HG03378 (cell line): ENCODE data around the gene PLK2.

ENCODE experiments used
- ATAC-seq: cut with Tn5 transposase; IDR thresholded peaks from one replicate; pipeline ENCODE4 v1.9.1; 2021; ENCODE audit warnings: mild to moderate bottlenecking, moderate library complexity; ENCODE audit not compliant: unreplicated experiment

Gene PLK2

DNA sequence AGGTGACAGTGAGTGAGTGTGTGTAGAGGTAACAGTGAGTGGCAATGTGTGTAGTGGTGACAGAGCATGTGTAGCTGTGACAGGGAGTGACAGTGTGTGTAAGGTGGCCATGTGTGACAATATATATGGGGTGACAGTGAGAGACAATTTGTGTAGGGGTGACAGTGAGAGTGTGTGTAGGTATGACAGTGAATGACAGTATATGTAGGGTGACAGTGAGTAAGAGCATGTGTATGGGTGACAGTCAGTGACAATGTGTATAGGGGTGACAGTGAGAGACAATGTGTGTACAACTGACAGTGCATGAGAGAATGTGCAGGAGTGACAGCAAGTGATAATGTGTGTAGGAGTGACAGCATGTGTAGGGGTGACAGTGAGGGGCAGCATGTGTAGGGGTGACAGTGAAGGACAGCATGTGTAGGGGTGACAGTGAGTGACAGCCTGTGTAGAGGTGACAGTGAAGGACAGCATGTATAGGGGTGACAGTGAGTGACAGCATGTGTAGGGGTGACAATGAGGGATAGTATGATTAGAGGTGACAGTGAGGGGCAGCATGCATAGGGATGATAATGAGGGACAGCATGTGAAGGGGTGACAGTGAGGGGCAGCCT, 21.3 kb upstream of the PLK2 start:
- no peak for ATAC-seq

- no peak for ATAC-seq
Observed at GRCh38 chr5:58477760-58478376, 18.0 kb upstream of the PLK2 start.

DNA sequence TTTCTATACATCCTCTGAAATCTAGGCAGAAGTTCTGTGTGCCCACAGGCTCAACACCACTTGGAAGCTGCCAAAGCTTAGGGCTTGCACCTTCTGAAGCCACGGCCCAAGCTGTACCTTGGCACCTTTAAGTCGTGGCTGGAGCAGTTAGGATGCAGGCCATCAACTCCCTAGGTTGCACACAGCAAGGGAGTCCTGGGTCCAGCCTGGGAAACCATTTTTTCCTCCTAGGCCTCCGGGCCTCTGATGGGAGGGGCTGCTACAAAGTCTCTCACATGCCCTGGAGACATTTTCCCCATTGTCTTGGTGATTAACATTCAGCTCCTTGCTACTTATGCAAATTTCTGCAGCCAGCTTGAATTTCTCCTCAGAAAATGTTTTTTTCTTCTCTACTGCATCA, 15.5 kb upstream of the PLK2 start:
- no peak for ATAC-seq

GRCh38 chr5:58469896-58470295, 10.0 kb upstream of the PLK2 start:
- no peak for ATAC-seq

DNA sequence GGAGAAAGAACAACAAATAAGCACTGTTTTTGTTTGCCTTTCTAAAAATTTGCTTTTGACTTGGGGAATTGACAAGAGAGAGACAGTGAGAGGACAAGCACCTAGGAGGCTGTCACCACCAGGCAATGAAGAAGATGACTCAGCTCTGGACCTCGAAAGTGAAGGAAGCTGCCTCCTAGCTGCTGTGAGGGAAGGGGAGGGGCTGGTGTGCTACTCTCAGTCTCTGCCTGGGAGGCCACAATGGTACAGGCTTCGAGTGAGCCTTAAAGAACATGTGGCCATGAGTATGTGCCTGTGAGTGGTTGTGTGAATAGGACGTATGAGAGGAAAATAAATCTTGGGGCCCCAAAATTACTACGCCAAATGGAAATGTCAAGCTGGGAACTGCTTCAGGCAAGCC, 7.1 kb upstream of the PLK2 start:
- peak; percentile 98 for ATAC-seq

DNA sequence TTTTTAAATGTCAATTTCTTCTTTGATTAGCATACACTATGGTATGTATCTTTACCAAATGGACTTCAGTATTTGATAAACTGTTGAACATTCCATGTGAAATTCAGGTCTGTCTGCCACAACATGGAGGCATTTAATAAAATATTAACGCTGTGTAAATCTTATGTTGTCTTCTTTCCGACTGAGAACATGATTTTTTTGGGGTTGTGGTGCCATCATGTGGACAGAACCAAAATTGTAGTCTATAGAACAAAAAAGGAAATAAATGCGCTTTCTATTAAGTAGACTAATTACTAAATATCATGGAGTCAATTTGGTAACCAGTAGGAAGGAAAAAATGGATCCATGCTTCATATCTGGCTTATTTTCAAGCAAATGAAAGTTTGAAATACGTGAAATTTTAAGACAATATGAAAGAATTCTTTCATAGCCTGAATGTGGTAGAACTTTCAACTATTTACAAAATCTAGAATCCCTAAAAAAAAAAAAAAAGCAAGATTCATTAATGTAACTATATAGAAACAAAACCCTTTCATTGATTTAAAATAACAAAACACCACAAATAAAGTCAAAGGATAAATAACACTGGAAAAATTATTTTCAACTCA, 2.8 kb upstream of the PLK2 start:
- no peak for ATAC-seq

DNA sequence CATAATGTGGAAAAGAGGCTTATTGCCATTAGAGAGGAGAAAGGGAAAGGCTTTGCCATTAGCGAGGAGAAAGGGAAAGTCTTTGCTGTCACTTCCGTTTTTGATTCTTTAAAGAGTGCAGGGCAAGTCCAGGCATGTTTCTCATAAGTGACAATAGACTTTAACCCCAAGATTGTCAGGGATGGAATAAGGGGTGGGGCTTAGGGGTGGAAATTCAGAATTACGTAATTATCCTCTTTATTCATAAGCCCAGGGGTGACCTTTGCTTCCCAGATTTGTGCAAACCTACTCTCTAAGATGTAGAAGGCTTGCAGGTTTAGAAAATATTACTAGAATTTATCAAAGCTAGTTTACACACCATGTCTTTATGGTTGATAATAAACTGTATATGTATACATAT, 2.3 kb upstream of the PLK2 start:
- no peak for ATAC-seq

DNA sequence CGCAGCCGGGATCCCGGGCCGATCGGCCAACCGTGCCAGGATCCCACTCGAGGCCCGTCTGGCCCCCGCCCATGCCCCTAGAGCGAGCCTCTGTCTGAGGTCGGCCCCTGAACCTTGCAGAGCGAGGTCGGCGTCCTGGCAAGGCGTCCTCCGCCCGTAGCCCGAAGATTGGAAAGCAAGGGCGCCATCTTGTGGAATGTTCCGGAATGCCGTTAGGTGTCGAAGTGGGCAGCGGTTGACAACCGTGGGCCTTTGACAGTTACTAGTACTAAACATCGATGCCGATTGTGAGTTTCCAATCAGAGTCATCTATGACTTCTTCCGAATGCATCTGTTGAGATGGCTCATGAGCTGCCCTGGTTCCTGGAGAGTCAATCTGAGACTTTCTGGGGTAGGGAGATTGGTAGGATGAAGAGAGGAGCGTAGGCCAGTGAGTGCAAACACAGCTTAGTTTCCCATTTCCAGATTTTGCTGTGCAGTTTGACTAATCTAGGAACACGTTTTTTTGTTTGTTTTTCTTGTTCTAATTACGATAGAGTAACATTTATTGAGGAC, 923 bp upstream of the PLK2 start:
- ATAC-seq: peak; percentile 84

GRCh38 chr5:58459146-58460001, 512 bp downstream of the PLK2 start:
- no peak for ATAC-seq

DNA sequence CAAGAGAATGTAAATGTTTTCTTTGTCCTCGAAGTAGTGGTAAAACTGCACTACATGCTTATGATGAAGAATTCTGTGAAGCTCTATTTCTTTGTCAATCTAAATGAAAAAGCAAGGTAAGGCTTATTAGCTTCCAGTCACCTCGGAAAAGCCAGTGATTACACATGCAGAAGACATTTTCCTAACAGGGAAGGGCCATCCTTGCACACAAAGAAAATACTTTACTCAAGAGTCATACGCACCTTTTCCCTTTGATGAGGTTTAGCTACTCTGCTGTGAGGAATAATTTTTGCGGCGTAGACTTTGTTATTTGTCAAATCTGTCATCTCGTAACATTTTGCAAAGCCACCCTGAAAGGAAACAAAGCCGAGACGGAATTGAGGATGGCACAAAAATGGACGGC, 1.1 kb downstream of the PLK2 start:
- ATAC-seq: no peak

DNA sequence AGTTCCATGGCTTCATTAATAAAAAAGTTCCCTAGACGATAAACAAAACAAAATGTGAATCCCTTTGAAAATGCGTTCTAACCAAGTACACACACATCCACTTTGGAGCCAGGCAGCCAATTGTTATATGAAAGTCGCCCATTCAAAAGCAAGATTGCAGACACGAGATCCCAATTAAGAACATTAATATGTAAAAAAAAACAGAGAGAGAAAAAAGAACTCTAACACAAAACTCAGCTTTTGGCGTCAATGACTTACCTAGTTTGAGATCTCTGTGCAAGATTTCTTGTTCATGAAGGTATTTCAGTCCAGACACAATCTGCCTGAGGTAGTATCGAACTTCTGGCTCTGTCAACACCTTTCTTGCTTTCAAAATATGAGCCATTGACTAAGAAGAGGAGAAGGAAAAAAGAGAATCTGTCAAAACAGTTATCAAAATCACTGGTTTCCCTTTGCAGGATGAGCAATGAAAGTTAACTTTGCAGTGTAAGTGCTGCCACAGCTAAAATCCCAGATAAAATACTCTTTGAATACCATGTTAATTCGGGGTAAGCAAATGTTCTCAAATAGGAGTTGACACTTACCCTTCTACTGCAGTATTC, 1.6 kb downstream of the PLK2 start:
- no peak for ATAC-seq

GRCh38 chr5:58457050-58457449, 2.8 kb downstream of the PLK2 start:
- ATAC-seq: no peak

DNA sequence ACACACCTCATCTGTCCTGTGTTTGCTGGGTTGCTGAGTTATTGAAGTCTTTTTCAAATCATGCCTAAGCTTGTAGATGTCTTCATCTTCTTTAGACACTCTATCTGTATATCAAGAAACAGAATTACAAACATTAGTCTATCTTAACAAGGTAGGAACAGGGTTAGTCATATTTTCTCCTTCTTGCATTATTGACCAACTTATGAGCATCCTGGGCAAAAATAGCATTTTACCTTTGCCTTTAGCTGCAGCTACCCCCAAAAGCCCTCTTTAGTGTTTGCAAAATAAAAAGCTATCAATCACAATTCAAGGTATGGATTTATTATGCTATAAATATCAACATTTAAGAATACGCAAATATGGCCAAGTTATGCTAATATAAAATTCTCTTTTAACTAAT, 3.4 kb downstream of the PLK2 start:
- ATAC-seq: no peak

DNA sequence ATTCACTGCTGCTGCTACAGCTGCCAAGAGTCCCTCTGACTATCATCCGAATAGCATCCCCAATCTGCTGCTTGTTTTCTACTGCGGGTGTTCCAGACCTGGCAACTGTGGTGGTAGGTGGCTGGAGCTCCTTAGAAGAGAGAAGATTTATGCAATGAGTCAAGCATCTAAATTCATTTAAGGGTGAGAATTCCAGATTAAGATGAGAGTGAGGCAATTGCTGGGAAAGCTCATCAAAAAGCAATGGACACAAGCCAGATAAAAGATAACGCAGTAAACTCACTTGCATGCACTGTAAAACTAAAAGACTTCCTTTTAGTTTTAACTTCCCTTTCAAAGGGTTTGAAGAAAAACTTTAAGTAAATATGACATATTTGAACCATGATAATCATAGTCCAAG, 3.9 kb downstream of the PLK2 start:
- no peak for ATAC-seq

GRCh38 chr5:58455480-58455879, 4.4 kb downstream of the PLK2 start:
- ATAC-seq: no peak

- ATAC-seq: no peak
Observed at GRCh38 chr5:58455066-58455465, 4.8 kb downstream of the PLK2 start.

- no peak for ATAC-seq
Observed at GRCh38 chr5:58454025-58454424, 5.9 kb downstream of the PLK2 start.

GRCh38 chr5:58453306-58453705, 6.6 kb downstream of the PLK2 start:
- ATAC-seq: no peak

- ATAC-seq: no peak
Observed at GRCh38 chr5:58452566-58453258, 7.2 kb downstream of the PLK2 start.

- no peak for ATAC-seq
Observed at GRCh38 chr5:58451732-58452565, 7.9 kb downstream of the PLK2 start.
